22Rv1 (cell line): ENCODE results near the gene MALRD1.

Source experiments
- H3K27ac ChIP-seq: fragments of 450-650 bp; 2 replicates; pipeline ENCODE4 v1.5.1; 2017
- CTCF ChIP-seq: fragments of 450-650 bp; IDR thresholded peaks from 2 replicates; pipeline ENCODE4 v1.5.1; 2017; ENCODE audit warnings: mild to moderate bottlenecking
- ZFX ChIP-seq: fragments of 450-650 bp; IDR thresholded peaks from 2 replicates; pipeline ENCODE4 v1.6.1; 2017; ENCODE audit warnings: antibody characterized with exemption, borderline replicate concordance

MALRD1 gene

DNA sequence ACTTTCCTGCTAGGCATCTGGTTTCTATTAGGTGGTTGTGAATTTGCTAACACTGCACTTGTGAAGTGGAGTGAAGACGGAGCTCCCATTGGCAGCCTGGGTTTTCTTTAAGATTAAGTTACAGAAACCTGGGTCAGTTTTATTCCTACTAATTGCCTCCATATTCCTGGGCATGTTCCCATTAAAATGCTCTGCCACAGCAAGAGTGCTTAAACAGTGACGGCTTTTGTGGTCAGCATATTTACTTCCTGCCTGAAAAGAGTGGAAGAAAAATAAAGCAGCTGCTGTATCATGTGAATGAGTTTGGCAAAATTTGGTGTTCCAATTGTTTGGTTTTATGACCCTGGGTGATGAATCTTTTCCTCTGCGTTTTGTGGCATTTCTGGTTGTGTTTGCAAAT is 670.7 kb downstream of the MALRD1 start:
- no peak for TF ChIP-seq ZFX
- TF ChIP-seq CTCF, result no peak
- H3K27ac ChIP-seq, result no peak overlapping the region

- H3K27ac ChIP-seq, result no peak overlapping the region
- TF ChIP-seq ZFX (no peak), CTCF (no peak)
Observed at GRCh38 chr10:19724287-19724686, 675.7 kb downstream of the MALRD1 start.

DNA sequence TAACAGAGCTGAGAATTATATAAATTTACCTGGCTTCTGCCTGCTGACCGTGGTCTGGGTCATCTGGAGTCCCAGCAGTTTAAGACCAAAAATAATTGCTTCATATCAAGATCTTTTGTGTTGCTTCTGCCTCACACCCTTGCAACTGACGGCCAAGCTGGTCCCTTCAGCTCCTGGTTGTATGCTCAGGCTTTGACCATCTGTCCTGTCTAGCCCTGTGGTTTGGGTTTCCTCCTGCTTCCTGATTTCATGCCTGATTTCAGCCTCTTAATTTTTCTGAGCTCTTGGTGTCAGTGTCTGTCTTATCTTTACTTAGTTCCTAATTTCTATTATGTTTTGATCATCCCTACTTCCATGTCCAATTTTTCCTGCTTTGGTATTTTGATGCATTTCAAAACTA is 679.8 kb downstream of the MALRD1 start:
- H3K27ac ChIP-seq, result no peak overlapping the region
- TF ChIP-seq CTCF, result no peak
- TF ChIP-seq ZFX, result no peak

DNA sequence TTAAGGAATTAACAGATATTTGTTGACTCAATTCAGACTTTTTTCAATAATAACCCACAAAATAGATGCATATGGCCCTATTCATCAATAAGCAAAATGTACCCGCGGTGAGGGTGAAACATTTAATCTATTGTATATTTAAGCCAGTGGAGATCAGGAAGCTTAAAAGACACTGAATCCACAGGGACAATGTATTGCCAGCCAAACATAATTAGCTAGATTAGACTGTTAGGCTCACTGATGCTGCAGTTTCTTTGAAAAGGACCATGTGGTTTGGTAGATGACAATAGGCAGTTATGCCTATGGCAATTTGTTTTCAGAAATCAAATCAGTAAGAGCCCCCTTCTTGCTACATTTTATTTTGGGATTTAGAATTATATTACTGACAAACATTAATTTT is 680.4 kb downstream of the MALRD1 start:
- TF ChIP-seq CTCF, result no peak
- H3K27ac ChIP-seq, result no peak overlapping the region

DNA sequence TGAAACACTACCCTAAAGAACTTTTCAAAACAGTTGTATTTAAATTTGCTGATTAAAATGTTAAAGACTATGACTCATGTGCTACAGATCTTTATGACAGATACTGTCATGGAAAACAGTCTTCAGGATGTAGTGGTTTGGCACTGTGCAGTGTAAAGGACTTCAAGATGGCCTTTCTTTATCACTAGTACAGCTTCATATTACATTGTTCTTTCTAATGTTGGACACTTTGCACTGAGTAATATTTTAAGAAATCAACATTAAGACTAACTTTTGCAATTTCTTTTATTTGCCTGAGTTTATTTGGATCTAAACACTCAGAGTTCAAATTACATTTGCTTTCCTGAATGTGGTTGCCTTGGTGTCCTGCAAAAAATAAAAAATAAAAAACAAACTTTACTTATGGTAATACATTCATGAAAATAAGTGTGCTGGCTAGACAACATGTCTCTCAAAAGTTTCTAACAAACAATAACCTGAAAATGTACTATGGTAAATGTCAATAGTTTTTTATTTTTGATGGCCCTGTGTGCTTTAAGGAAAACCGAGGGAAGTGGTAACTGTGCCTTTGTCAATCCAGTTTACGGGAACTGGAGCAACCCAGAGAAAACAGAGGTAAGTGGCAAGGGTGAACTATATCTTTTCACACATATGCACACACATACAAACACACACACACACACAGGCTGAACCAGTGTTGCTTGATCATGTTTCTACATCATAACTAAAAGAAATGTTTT is 681.7 kb downstream of the MALRD1 start:
- H3K27ac ChIP-seq, result no peak overlapping the region
- TF ChIP-seq CTCF (no peak), ZFX (no peak)

GRCh38 chr10:19730907-19731217 is 682.3 kb downstream of the MALRD1 start:
- TF ChIP-seq ZFX (no peak), CTCF (no peak)
- no peak overlapping the region for H3K27ac ChIP-seq

GRCh38 chr10:19731560-19731959 is 683.0 kb downstream of the MALRD1 start:
- TF ChIP-seq CTCF (no peak), ZFX (no peak)

More at GRCh38 chr10:19731560-19731959, 683.0 kb downstream of the MALRD1 start:
- no peak overlapping the region for H3K27ac ChIP-seq
